HTR-8/SVneo (cell line): ENCODE measurements around the gene SLC22A5.
A peak's percentile ranks its signal among the peaks of the same experiment; 100 is the strongest.
"Not testable (repeated sequence)": the region's sequence is repeated elsewhere in the genome, so short reads cannot be mapped to it uniquely, and the experiment has no call there.

Experiments
- DNase-seq: peaks from one replicate; pipeline ENCODE4 v3.0.0; 2011; ENCODE audit warnings: low spot score, mixed read lengths; ENCODE audit not compliant: insufficient read length
- FAIRE-seq: peaks from 2 replicates; lab custom pipeline; 2011; peaks lifted over from hg19 to GRCh38; lab: Jason Lieb, UNC

SLC22A5 gene

GRCh38 chr5:132425009-132425937, 55.8 kb downstream of the SLC22A5 start:
- FAIRE-seq: no peak

DNA sequence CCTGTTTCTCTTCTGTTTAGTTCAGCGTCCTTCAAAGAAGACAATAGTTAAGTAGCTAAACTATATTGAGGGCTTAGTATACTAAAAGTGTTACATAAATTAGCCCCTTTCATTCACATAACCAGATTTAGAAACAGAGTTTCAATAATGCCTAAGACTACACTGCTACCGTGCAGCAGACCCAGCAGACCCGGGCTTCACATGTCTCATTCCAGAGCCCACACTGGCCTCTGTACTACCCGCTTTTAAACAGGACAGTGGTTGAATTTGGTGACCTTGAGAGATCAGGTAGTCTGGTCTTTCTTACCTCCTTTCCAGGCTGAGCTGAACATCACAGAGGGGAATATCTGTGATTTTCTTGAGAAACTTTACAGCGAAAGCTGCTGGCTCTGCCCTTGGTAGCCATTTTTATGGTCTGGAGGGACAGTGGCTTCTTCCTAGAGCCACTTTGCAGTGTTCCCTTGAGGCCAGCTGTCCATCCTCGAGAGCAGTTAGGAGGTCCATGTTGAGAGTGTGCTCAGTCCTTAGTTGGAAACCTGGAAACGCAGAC, 56.5 kb downstream of the SLC22A5 start:
- no peak for DNase-seq
- no peak for FAIRE-seq

More at GRCh38 chr5:132425009-132425937, 55.8 kb downstream of the SLC22A5 start:
- no peak for DNase-seq

DNA sequence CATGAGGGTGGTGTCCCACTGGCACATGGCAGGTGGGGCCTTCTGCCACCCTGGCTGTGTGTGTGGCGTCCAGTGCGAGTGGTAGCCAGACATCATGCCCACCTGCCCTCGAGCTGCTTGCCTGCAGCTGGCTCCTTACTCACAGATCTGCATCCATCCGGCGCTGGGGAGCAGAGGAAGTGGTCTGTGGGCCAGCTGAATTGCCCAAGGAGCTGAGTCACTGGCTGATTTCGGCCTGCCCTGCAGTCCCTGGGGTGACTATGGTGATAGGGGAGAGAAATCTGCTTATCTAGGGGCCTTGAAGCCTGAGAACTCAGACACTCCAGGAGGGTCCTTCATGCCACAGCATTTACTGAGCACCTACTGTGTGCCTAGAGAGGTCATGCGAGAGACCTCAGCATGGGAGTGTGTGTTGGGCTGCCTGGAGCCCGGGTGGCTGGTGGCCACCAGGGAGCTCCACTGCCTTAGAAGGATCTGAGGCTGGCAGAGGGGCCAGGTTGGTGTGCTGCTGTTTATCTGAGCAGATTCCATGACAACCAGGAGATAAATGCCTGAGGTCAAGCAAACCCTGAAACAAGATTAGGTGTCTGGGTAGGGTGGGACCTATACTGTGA, 57.1 kb downstream of the SLC22A5 start:
- FAIRE-seq: peak; percentile 82
- DNase-seq: peak; percentile 80

DNA sequence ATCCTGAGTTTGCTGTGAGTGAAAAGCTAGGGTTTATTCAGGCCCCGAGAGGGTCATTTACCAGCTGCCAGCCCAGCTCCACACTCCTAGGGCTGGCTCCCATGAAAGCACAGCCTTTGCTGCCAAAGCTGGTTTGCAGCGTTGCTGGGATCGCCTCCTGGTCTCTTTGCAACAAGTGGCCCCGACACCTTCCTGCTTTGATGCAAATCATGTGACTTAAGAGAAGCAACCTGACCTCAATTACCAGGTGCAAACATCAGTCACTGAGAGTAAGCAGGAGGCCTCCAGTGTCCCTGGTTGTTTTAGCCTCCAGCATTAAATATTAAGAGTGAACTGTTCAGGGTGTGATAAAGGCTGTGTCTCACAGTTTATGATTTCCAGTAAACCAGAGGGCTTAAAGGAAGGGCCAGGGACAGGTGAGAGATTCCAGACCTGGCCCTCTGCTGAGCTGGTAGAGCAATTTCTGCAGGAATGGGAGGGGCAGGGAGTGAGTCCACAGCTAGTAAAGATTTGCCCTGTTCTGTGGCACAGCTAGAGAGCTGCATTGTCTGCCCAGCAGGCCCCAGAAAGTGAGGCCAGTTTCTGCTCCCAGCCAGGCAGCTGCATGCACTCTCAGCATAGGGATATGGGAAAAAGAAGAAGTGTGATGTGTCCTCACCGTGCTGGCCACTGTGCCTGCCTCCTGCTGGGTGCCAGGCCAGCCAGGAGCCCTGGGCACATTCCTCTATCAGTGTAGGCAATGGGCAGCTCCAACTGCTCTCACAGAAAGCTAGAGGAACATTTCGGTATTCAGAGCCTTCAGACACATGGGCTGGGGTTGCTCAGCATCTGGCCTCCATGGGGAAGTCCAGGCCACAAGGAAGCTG, 58.0 kb downstream of the SLC22A5 start:
- DNase-seq (no peak), FAIRE-seq (no peak)

DNA sequence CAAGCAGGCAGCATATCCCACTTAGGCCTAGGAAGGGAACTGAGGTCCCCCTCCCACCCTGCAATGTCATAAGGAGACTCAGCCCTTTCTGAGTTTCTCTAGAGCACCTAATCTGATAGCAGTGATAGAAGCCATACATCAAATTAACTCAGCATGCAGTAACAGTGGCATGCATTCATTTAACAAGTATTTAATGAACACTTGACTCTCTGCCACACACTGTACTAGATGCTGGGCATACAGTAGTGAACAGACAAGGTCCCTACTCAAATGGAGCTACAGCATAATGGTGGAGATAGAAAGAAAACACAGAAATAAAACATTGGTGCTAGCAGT, 58.6 kb downstream of the SLC22A5 start:
- FAIRE-seq (no peak), DNase-seq (no peak)

DNA sequence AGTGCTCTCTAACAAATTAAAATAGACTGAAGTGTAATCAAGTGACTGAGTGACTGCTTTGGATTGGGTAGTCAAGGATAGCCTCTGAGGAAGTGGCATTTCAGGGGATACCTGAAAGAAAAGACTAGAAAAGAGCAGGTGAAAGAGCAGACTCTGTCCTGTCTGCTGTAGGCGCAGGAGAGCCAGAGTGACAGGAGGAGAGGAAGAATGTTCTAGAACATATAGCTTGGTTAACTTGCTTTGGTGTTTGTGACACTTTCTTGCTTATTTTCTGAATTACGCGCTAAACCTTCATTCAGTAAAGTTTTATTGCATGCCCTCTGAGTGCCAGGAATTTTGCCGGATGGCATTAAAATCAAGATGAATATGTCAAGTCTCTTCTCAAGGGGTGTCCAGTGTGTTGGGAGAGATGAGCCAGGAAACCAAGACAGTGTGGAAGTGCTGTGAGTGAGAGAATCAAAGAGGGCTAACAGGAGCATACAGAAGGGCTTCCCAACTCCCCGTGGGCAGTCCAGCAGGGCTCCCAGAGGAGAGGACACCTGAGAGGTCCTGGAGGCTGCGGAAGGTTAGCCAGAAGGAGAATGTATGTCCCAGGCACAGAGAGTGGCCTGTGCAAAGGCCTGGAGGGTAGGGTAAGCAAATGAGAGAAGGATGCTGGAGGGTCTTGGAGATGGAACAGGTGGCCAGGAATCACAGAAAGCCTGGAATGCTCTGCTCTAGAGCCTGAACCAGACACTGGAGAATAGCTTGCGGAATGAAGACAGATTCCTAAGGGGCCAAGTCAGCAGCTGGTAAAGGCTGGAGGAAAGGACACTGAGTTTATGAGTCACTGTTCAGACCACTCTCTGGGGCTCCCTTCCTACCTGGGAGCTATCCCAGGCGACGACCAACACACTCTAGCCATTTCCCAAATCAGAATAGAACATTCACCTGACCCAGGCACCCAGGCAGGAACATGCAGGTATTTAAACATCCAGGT, 59.3 kb downstream of the SLC22A5 start:
- FAIRE-seq (no peak), DNase-seq (peak; percentile 78)

GRCh38 chr5:132429463-132430440, 60.2 kb downstream of the SLC22A5 start:
- DNase-seq (no peak), FAIRE-seq (no peak)

GRCh38 chr5:132430746-132431145, 61.2 kb downstream of the SLC22A5 start:
- DNase-seq (no peak), FAIRE-seq (no peak)

DNA sequence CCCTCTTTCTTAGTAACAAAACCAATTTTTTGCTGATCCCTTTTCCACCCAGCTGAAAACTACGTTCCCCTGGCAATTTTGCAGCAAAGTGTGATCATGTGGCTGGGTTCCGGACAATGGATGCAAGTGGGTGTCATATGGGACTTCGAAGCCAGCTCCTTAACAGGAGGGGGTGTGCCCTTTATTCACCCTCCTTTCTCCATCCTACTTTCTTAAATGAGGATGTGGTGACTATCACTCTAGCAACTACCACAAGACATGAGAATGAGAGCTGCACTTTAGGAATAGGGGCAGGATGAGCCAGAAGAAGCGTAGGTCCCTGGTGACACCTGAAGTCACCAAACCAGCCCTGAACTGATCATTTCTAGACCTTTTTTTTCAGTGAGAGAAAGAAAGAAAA, 62.1 kb downstream of the SLC22A5 start:
- no peak for FAIRE-seq
- no peak for DNase-seq

DNA sequence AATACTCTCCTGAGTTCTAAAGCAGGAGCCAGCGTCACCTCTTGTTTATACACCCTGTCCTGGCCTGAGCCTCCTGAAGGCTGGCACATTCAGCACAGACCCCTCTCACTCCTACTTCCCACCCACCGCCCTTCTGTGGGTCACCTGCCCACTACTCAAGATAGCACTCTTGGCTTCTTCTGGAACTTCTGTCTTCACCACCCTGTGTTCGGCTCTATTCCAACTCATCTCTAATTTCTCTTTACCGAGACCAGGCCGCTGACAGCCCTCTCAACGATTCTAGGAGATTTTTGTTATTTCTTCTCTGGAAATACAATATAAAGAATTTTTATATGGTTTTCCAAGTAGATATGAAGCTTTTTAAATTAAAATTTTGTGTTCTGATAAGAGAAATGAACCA, 63.6 kb downstream of the SLC22A5 start:
- no peak for DNase-seq
- FAIRE-seq: no peak

DNA sequence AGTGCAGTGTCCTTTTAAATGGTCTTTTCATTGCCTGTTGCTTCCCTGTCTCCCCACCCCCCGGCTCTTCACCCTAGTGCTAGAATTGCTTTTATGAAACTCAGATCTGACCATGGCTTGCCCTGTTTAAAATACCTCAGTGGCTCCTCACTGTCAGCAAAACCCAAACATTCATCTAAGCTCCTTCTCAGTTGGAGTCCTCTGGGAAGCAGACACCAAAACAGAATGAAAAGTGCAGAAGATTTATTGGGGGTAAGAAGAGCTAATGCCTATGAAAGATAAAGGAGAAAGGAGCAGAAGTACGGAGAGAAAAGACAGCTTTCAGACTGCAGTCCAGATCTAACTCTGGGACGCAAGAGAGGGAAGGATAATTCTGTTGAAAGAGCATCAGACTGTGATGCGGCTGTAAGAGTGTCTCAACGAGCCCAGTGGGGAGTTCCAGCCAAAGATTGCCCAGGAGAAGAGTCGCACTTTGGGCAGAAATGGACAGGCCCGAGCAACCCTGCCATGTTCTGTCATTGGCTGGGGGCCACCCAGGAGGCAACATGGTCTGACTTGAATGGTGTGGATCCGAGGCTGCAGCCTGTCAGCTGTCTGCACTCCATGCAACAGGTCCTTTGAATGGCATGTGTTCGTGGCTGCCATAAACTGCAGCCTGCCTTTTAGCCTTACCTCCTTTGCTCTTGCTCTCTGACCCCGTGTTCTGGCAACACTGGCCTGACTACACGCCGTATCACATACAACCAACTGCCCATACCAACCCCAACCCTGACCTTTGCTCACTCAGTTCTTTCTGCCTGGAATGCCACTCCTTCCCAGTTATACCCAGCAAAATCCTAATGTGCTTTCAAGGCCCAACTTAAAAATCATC, 65.1 kb downstream of the SLC22A5 start:
- FAIRE-seq (peak; percentile 65), DNase-seq (no peak)

DNA sequence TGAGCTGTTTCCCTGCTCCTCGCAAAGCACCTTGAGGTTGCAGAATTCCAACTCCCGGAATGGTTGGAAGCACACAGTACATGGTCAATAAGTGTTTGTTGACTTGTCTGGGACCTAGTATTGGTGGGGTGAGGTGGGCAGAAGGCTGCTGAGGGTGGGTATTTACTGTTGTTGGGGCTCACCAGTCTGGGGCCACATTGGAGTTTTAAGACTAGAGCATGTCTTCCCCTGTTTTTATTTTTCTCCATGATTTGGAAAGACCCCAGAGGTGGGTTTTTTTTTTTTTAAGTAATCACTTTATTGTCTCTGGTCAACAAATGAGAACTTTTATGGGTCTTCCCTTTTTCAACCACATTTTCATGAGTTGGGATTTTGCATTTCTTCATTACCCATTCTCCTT, 65.9 kb downstream of the SLC22A5 start:
- DNase-seq (no peak), FAIRE-seq (no peak)

DNA sequence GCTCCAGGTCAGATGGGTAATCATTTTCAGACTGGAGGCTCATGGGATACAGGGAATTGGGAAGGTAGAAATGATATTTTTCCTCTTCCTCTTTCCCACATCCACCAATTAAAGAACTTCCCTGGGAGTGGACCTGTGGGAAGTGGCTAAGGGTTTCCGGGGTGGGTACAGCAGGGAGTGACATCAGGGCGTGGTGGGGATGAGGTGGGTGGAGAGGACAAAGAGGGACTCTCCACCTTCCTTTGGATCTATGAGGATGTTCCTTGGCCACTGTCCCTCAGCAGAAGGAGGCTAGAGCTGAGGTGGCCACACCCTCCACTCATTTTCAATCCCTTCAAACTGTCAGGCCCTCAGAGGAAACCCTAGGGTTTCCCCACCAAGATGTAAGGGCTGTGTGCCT, 66.4 kb downstream of the SLC22A5 start:
- no peak for DNase-seq
- no peak for FAIRE-seq

- FAIRE-seq: no peak
- no peak for DNase-seq
Measured at GRCh38 chr5:132436936-132437335, 67.4 kb downstream of the SLC22A5 start.

DNA sequence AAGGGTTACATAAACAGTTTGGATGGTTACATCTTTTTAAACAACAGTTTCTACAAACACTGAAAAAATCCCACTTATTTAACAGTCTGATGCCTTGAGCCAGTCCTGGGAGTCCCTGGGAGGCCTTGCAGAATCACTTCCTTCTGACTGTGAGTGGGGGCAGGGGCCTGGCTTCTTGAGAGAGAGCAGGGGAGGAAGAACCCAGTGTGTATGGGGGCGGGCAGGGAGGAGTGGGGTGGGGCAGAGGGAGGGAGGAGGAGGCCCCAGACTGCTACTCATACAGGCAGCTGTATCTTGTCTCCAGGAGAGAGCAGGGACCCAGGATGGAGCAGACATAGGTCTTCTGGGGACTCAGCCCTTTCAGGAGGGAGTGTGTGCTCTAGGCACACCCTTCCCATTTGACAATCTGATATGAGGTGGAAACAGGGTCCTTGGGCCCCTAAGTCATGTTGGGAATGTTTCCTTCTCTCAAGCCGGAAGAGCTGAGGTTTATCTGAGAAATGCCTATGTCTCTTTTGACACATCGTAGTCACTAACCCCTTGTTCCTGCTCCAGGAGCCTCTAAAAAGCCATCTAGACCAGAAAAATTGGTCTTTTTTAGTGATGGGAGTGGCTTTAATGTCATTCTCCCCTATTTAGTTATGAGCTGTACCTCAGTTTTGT, 68.2 kb downstream of the SLC22A5 start:
- FAIRE-seq (no peak), DNase-seq (peak; percentile 70)

DNA sequence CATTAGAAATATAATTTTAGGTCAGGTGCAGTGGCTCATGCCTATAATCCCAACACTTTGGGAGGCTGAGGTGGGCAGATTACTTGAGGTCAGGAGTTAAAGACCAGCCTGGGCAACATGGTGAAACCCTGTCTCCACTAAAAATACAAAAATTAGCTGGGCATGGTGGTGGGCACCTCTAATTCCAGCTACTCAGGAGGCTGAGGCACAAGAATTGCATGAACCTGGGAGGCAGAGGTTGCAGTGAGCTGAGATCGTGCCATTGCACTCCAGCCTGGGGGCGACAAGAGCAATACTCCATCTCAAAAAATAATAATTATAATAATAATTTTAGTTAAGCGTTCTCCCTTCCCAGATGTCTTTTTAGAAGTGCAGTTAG, 68.7 kb downstream of the SLC22A5 start:
- FAIRE-seq, DNase-seq: not testable (repeated sequence)

DNA sequence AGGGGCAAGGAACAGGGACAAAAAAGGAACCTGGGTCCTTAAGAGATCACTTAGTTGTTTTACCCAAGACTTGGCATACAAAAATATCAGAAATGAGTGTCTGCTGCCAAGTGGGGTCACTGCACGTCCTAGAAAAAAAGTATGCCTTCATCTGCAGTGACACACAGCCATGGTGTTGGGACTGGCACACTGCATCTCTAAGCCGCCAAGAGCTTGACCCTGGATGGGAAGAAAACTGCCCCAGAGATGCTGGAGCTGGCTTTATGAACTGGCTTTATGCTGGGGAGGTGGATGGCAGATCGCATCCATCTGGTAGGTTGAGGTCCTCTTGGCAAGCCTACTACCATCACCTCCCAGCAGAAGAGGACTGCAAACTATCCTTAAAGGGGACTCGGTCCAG, 69.4 kb downstream of the SLC22A5 start:
- FAIRE-seq (no peak), DNase-seq (no peak)
